ENCODE data around the gene CMIP.

GRCh38 chr16:81697616-81698309 lies 253.2 kb downstream of the CMIP start:
- no peak for TF ChIP-seq FOXA1 (IDR thresholded peaks at IDR 0.05)
- TF ChIP-seq ZNF384 (IDR thresholded peaks at IDR 0.05) = no peak
